OCI-LY7 (cell line): Measurements from ENCODE around the gene RPGRIP1. TPM values are rescaled to one million over a fixed set of nuclear protein-coding genes. Genes with fewer than 3 reads are reported as not detected.

ENCODE experiments used
- Bru-seq: library from RNA; stranded (reverse); fragments of 400-500 nt; gene quantifications from one replicate; lab custom pipeline; 2021; lab: Mats Ljungman, UMichigan
- BruChase-seq, 2 experiments: library from RNA; stranded (reverse); fragments of 400-500 nt; gene quantifications; one replicate each; lab custom pipeline; 2021; lab: Mats Ljungman, UMichigan
- BruUV-seq: library from RNA; stranded (reverse); fragments of 400-500 nt; replicated peaks from 2 replicates; lab custom pipeline; 2021; lab: Mats Ljungman, UMichigan
- CTCF ChIA-PET: fragments of 300-600 bp; sonication (Branson Sonifier 250); formaldehyde crosslinking; loops from one replicate; lab custom pipeline; 2022; ENCODE audit warnings: antibody characterized with exemption; ENCODE audit not compliant: unreplicated experiment; lab: Charles Lee
- POLR2A ChIA-PET: fragments of 300-600 bp; sonication (Branson Sonifier 250); formaldehyde crosslinking; loops from one replicate; lab custom pipeline; 2022; ENCODE audit warnings: antibody characterized with exemption; lab: Charles Lee
- DNase-seq: peaks from one replicate; pipeline ENCODE4 v3.0.0-alpha.2; 2015; ENCODE audit warnings: low spot score
- H2AFZ ChIP-seq: fragments of 200-600 bp; sonication (generic), shearing (Covaris generic); 2 replicates; pipeline ENCODE4 v1.6.1; 2014; ENCODE audit warnings: mild to moderate bottlenecking, antibody characterized with exemption, low read length, moderate library complexity
- H3K27ac ChIP-seq: fragments of 200-600 bp; sonication (generic); 2 replicates; pipeline ENCODE4 v1.5.1; 2014; ENCODE audit warnings: mixed run types, low read depth, mild to moderate bottlenecking, moderate library complexity, low read length, inconsistent platforms; ENCODE audit not compliant: poor library complexity, severe bottlenecking
- H3K36me3 ChIP-seq: fragments of 200-600 bp; sonication (generic); 2 replicates; pipeline ENCODE4 v1.6.1; 2014; ENCODE audit warnings: mild to moderate bottlenecking, antibody characterized with exemption, low read length, moderate library complexity, mixed read lengths; ENCODE audit not compliant: insufficient read depth
- H3K4me1 ChIP-seq: fragments of 200-600 bp; sonication (generic); 2 replicates; pipeline ENCODE4 v1.5.1; 2014; ENCODE audit warnings: mild to moderate bottlenecking, low read length; ENCODE audit not compliant: insufficient read depth, poor library complexity, severe bottlenecking
- H3K4me2 ChIP-seq: fragments of 200-600 bp; sonication (generic); 2 replicates; pipeline ENCODE4 v1.6.1; 2014; ENCODE audit warnings: mild to moderate bottlenecking, low read length
- H3K4me3 ChIP-seq: fragments of 200-600 bp; sonication (generic); 2 replicates; pipeline ENCODE4 v1.5.1; 2014; ENCODE audit warnings: mild to moderate bottlenecking, low read depth, low read length; ENCODE audit not compliant: poor library complexity, severe bottlenecking
- H3K79me2 ChIP-seq: fragments of 200-600 bp; sonication (generic); 2 replicates; pipeline ENCODE4 v1.6.1; 2016; ENCODE audit warnings: low read depth, mild to moderate bottlenecking, low read length, moderate library complexity, mixed read lengths; ENCODE audit not compliant: insufficient read depth
- H3K9me2 ChIP-seq: fragments of 200-600 bp; sonication (generic); 2 replicates; pipeline ENCODE4 v1.6.1; 2016; ENCODE audit warnings: mild to moderate bottlenecking, low read length, mixed read lengths; ENCODE audit not compliant: insufficient read depth
- H3K9me3 ChIP-seq: fragments of 200-600 bp; sonication (generic); 2 replicates; pipeline ENCODE4 v1.6.1; 2014; ENCODE audit warnings: mild to moderate bottlenecking, mixed run types, low read length, mixed read lengths
- H4K20me1 ChIP-seq: fragments of 200-600 bp; sonication (generic); 2 replicates; pipeline ENCODE4 v1.6.1; 2014; ENCODE audit warnings: mild to moderate bottlenecking, antibody characterized with exemption, low read length, moderate library complexity, mixed read lengths; ENCODE audit not compliant: insufficient read depth
- CTCF ChIP-seq: fragments of 200-600 bp; sonication (generic); conservative IDR thresholded peaks from 2 replicates; pipeline ENCODE4 v1.5.1; 2014; ENCODE audit warnings: mild to moderate bottlenecking, antibody characterized with exemption, low read length, moderate library complexity, mixed read lengths
- EZH2phosphoT487 ChIP-seq: fragments of 200-600 bp; sonication (generic); IDR thresholded peaks from 2 replicates; pipeline ENCODE4 v1.6.1; 2018; ENCODE audit warnings: low read depth, borderline replicate concordance, mild to moderate bottlenecking, mixed run types, antibody characterized with exemption, low read length, moderate library complexity, mixed read lengths
- intact Hi-C: fragments of 100-400 bp; cut with micrococcal nuclease; formaldehyde crosslinking; loops from one replicate; pipeline ENCODE4 v1.10.0; 2022; ENCODE audit not compliant: unreplicated experiment
- long read RNA-seq: library from polyadenylated mRNA; stranded (forward); transcript quantifications from one replicate; pipeline ENCODE4 v2.0.0, GENCODE V29; 2022
- total RNA-seq, 2 experiments: library from RNA; depleted of rRNA in 1 of 2; stranded (reverse); fragments of >200 nt in 1 of 2; shearing (Covaris generic) in 1 of 2; gene quantifications; 2 replicates each; pipeline ENCODE4 v1.2.3, GENCODE V29; 2014 to 2022

The RPGRIP1 gene
- total RNA-seq (2014; rRNA removed; shearing (Covaris generic)) (0.13 TPM in 1 of 2 replicates, not detected in the other), total RNA-seq (2022) (0.39 and 0.51 TPM in 2 replicates), Bru-seq, nascent RNA (percentile 14 among the genes with signal in this experiment), BruChase-seq, experiment 1, labeled RNA remaining after a 6-hour chase (percentile 13 among the genes with signal in this experiment), BruChase-seq, experiment 2, labeled RNA remaining after a 2-hour chase (percentile 13 among the genes with signal in this experiment)
- long read RNA-seq: 0 reads

GRCh38 chr14:21279783-21280182 is at the start of gene RPGRIP1:
Gene RPGRIP1 (plus strand): TSS chr14:21280083. CDS start chr14:21287977, 7,894 bp downstream.
- no peak within 1 kb of the TSS for H2AFZ ChIP-seq
- POLR2A ChIA-PET: interaction anchor here (0.7 to 0.9 kb wide), 2 partner anchors 15 to 64 kb away, joined by 3 to 9 read pairs; no protein-coding TSS in a partner anchor

GRCh38 chr14:21231020-21231652 is 48.7 kb upstream of the RPGRIP1 start:
- Histone ChIP-seq H3K27ac (no peak overlapping the region), H3K79me2 (peaks cover 100% of the 10 kb centered on the region), H2AFZ (no peak overlapping the region), H4K20me1 (peaks cover 77% of the 10 kb centered on the region), H3K9me2 (no peaks in the 10 kb centered on the region), H3K4me2 (no peak overlapping the region), H3K4me3 (no peak overlapping the region), H3K9me3 (no peaks in the 10 kb centered on the region), H3K36me3 (peaks cover 100% of the 10 kb centered on the region), H3K4me1 (no peaks in the 10 kb centered on the region)
- no peak for TF ChIP-seq CTCF
- no peak for TF ChIP-seq EZH2phosphoT487
- POLR2A ChIA-PET: interaction anchor here (0.9 to 1.2 kb wide), 2 partner anchors 14 to 16 kb away, joined by 3 read pairs; no protein-coding TSS in a partner anchor
- CTCF ChIA-PET: no interaction called here
- DNase-seq: no peak
- intact Hi-C loops: no loop called here
- BruUV-seq: no TSS peak

More at GRCh38 chr14:21279783-21280182, at the start of gene RPGRIP1:
- Histone ChIP-seq H3K79me2 (no peaks in the 10 kb centered on the region), H3K4me2 (no peak within 1 kb of the TSS), H3K9me2 (no peaks in the 10 kb centered on the region), H3K4me1 (peaks cover 6% of the 10 kb centered on the region), H3K36me3 (no peaks in the 10 kb centered on the region), H3K9me3 (no peaks in the 10 kb centered on the region), H3K4me3 (no peak within 1 kb of the TSS), H3K27ac (no peak within 1 kb of the TSS), H4K20me1 (no peaks in the 10 kb centered on the region)
- intact Hi-C loops: no loop called here
- BruUV-seq: no TSS peak
- TF ChIP-seq CTCF (no peak), EZH2phosphoT487 (no peak)
- CTCF ChIA-PET: interaction anchor here (0.5 kb wide), 1 partner anchor 29 kb away, joined by 3 read pairs; no protein-coding TSS in a partner anchor
- no peak for DNase-seq
